Vagina (tissue), 2 donors: Measurements from ENCODE around the gene SRL.

Experiments
- CTCF ChIP-seq, 3 experiments: fragments of 450-650 bp in 2 of 3; fragments of 200-600 bp in 1 of 3; sonication (generic) in 1 of 3; IDR thresholded peaks; one replicate each; pipeline ENCODE4 v1.5.1; 2017 to 2019; ENCODE audit warnings: antibody characterized with exemption in 3 of 3, mild to moderate bottlenecking in 2 of 3, moderate library complexity in 2 of 3
- POLR2AphosphoS5 ChIP-seq, 2 donors: sonication (generic); formaldehyde crosslinking; IDR thresholded peaks; one replicate each; pipeline ENCODE4 v1.9.0; 2017; ENCODE audit warnings: antibody characterized with exemption in 2 of 2, mild to moderate bottlenecking in 2 of 2, low read depth in 1 of 2; ENCODE audit not compliant: insufficient read depth in 1 of 2

- TF ChIP-seq CTCF (IDR thresholded peaks at IDR 0.05): no peak
- TF ChIP-seq POLR2AphosphoS5 (IDR thresholded peaks at IDR 0.05; ENCODE audit: insufficient read depth in 1 of 2, low read depth in 1 of 2): peak in 1 of 2 donors; percentile 53
Measured at GRCh38 chr16:4257646-4258556, 16.0 kb upstream of the SRL start.
